ENCODE measurements around the gene EPC1. TPM values are rescaled to one million over a fixed set of nuclear protein-coding genes. Genes with fewer than 3 reads are reported as not detected.
"Not testable (repeated sequence)": the region's sequence is repeated elsewhere in the genome, so short reads cannot be mapped to it uniquely, and the experiment has no call there.

The EPC1 gene
- total RNA-seq, 1 donor from 2014 or later = 9.6 TPM

DNA sequence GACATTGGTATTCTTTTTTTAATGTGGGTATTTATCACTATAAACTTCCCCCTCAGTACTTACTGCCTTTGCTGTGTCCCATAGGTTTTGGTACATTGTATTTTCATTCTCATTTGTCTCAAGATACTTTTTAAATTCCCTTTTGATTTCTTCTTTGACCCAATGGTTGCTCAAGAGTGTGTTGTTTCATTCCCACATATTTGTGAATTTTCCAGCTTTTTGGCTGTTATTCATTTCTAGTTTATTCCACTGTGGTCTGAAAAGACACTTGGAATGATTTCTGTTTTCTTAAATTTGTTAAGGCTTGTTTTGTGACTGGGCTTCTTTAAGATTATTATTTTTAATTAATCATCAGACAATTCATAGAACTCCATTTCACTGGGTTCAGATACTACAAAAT lies 105.0 kb downstream of the EPC1 start:
- DNase-seq (ENCODE audit: low spot score) (no peak), ATAC-seq (no peak)

- DNase-seq (ENCODE audit: low spot score) = no peak
- no peak for ATAC-seq
Observed at GRCh38 chr10:32240471-32240870, 106.5 kb downstream of the EPC1 start.

- no peak for ATAC-seq
- DNase-seq (ENCODE audit: low spot score) = no peak
Observed at GRCh38 chr10:32239769-32240168, 107.2 kb downstream of the EPC1 start.

- DNase-seq (ENCODE audit: low spot score) (no peak), ATAC-seq (no peak)
Observed at GRCh38 chr10:32237644-32238345, 109.2 kb downstream of the EPC1 start.

GRCh38 chr10:32234471-32234870 lies 112.5 kb downstream of the EPC1 start:
- ATAC-seq (no peak), DNase-seq (ENCODE audit: low spot score) (no peak)

GRCh38 chr10:32233375-32233774 lies 113.6 kb downstream of the EPC1 start:
- not testable (repeated sequence) for ATAC-seq; DNase-seq (ENCODE audit: low spot score)

DNA sequence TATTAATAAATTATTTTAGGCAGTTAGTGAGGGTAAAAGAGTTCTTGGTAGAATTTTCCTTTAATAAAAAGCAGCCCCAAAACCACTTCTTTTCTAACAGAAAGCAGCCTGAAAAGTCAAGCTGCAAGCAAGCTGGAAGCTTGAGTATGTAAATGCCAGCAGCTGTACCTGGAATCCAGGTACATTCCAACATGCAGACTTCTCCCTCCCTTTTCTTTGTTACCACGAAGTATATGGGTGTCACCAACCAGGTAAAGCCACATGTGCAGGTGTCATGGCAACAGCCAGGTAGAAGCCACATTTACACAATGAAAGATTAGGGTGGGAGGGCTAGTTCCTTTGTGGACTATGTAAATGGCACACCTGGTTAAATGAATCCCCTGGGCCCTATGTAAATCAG lies 114.6 kb downstream of the EPC1 start:
- ATAC-seq (no peak), DNase-seq (ENCODE audit: low spot score) (no peak)

GRCh38 chr10:32229788-32230187 lies 117.2 kb downstream of the EPC1 start:
- not testable (repeated sequence) for ATAC-seq; DNase-seq (ENCODE audit: low spot score)

DNA sequence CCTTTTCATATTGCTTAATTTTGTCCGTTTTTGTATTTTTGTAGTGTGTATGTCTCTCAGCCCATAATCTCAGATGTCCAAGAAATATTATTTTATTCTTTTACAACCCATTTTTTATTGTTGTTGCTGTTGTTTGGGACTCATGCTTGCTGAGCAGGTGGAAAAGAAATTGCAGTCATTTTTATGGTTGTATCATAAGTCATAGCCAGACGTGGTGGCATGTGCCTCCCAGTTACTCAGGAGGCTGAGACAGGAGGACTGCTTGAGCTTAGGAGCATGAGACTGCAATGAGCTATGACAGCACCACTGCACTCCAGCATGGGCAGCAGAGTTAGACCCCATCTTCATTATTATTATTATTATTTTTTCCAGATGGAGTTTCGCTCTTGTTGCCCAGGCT lies 117.8 kb downstream of the EPC1 start:
- DNase-seq (ENCODE audit: low spot score) (no peak), ATAC-seq (no peak)

GRCh38 chr10:32227802-32228201 lies 119.2 kb downstream of the EPC1 start:
- ATAC-seq (no peak), DNase-seq (ENCODE audit: low spot score) (no peak)

DNA sequence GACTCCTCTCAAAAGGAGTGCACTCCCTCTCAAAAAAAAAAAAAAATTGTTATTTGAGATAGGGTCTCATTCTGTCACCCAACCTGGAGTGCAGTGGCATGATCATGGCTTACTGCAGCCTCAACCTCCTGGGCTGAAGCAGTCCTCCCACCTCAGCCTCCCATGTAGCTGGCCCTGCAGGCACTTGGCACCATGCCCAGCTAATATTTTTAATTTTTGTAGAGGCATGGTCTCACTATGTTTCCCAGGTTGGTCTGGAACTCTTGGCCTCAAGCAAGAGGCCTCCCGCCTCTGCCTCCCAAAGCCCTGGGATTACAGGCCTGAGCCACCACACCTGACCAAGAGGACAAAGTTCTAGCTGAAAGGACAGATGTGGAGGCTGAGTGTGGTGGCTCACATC lies 120.3 kb downstream of the EPC1 start:
- ATAC-seq (no peak), DNase-seq (ENCODE audit: low spot score) (no peak)

- no peak for DNase-seq (ENCODE audit: low spot score)
- no peak for ATAC-seq
Observed at GRCh38 chr10:32225976-32226375, 121.0 kb downstream of the EPC1 start.

DNA sequence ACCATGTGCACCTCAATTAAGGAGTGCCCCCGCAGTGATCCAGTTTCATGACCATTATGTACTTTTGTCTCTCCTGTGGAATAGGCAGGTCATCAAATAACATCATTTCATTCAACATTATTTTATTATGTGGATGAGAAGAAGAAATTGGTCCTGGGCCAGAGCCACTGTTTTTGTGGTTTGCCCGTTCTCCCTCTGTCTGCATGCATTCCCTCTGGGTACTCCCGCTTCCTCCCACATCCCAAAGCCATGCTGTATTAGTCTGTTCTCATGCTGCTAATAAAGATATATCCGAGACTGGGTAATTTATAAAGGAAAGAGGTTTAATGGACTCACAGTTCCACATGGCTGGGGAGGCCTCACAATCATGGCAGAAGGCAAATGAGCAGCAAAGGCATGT lies 124.6 kb downstream of the EPC1 start:
- not testable (repeated sequence) for ATAC-seq; DNase-seq (ENCODE audit: low spot score)

- DNase-seq (ENCODE audit: low spot score); ATAC-seq: not testable (repeated sequence)
Observed at GRCh38 chr10:32219156-32219555, 127.8 kb downstream of the EPC1 start.

GRCh38 chr10:32218206-32219044 lies 128.5 kb downstream of the EPC1 start:
- DNase-seq (ENCODE audit: low spot score); ATAC-seq: not testable (repeated sequence)

Other genes with a start within 250 kb of the EPC1 start
- 4.9 TPM for gene CCDC7, start 99.0 kb upstream of the EPC1 start, total RNA-seq